A172 (cell line): Measurements from ENCODE around the gene RRP7A. TPM values are rescaled to one million over a fixed set of nuclear protein-coding genes. Genes with fewer than 3 reads are reported as not detected.
"Not testable (repeated sequence)": the region's sequence is repeated elsewhere in the genome, so short reads cannot be mapped to it uniquely, and the experiment has no call there.

Experiments
- DNase-seq: peaks from one replicate; pipeline ENCODE4 v3.0.0-alpha.2; 2015; ENCODE audit warnings: low spot score
- total RNA-seq: library from RNA; depleted of rRNA; stranded (reverse); fragments of >200 nt; shearing (Covaris generic); gene quantifications from 2 replicates; pipeline ENCODE4 v1.2.3, GENCODE V29; 2014

RRP7A gene
- total RNA-seq, 1 experiment from 2014 or later, result 40.4 TPM

- DNase-seq, result no peak
These were observed 16.6 kb upstream of the RRP7A start for GRCh38 chr22:42536166-42536565.

- not testable (repeated sequence) for DNase-seq
These were observed 15.6 kb upstream of the RRP7A start for GRCh38 chr22:42535082-42535731.

GRCh38 chr22:42533638-42533977 lies 14.0 kb upstream of the RRP7A start:
- no peak for DNase-seq

GRCh38 chr22:42531401-42532084 lies 11.9 kb upstream of the RRP7A start:
- DNase-seq, result not testable (repeated sequence)

- DNase-seq, result not testable (repeated sequence)
These were observed 9.8 kb upstream of the RRP7A start for GRCh38 chr22:42529435-42529834.

- no peak for DNase-seq
These were observed 9.2 kb upstream of the RRP7A start for GRCh38 chr22:42528591-42529307.

- no peak for DNase-seq
These were observed 3.0 kb upstream of the RRP7A start for GRCh38 chr22:42522546-42522945.

- DNase-seq, result no peak
These were observed 1.6 kb upstream of the RRP7A start for GRCh38 chr22:42521228-42521546.

- not testable (repeated sequence) for DNase-seq
These were observed 715 bp downstream of the RRP7A start for GRCh38 chr22:42518638-42519524.

GRCh38 chr22:42517103-42517502 lies 2.5 kb downstream of the RRP7A start:
- not testable (repeated sequence) for DNase-seq

GRCh38 chr22:42515896-42516295 lies 3.7 kb downstream of the RRP7A start:
- DNase-seq, result no peak

- DNase-seq, result not testable (repeated sequence)
These were observed 4.3 kb downstream of the RRP7A start for GRCh38 chr22:42515304-42515703.

GRCh38 chr22:42514331-42514730 lies 5.3 kb downstream of the RRP7A start:
- DNase-seq, result not testable (repeated sequence)

GRCh38 chr22:42512273-42512990 lies 7.2 kb downstream of the RRP7A start:
- not testable (repeated sequence) for DNase-seq

- no peak for DNase-seq
These were observed 8.2 kb downstream of the RRP7A start for GRCh38 chr22:42511401-42511891.

- DNase-seq, result no peak
These were observed 10.0 kb downstream of the RRP7A start for GRCh38 chr22:42509548-42509947.

GRCh38 chr22:42508975-42509364 lies 10.6 kb downstream of the RRP7A start:
- not testable (repeated sequence) for DNase-seq

GRCh38 chr22:42508327-42508974 lies 11.1 kb downstream of the RRP7A start:
- DNase-seq, result not testable (repeated sequence)

- no peak for DNase-seq
These were observed 18.8 kb downstream of the RRP7A start for GRCh38 chr22:42500836-42501179.

GRCh38 chr22:42500161-42500835 lies 19.3 kb downstream of the RRP7A start:
- no peak for DNase-seq
